ENCODE results near the gene EIF4EBP2. TPM values are rescaled to one million over a fixed set of nuclear protein-coding genes. Genes with fewer than 3 reads are reported as not detected.

EIF4EBP2 gene
- total and polyA plus RNA-seq, 2 experiments from 2014 or later = 42.0 to 131 TPM

GRCh38 chr10:70442332-70442988, 38.5 kb downstream of the EIF4EBP2 start:
- peak; percentile 96 for DNase-seq (ENCODE audit: low spot score)
- Histone ChIP-seq H3K9me2 (ENCODE audit: insufficient read depth) (no peaks in the 10 kb centered on the region), H3K27ac (ENCODE audit: low read depth) (peak overlapping the region; percentile 89), H3K36me3 (ENCODE audit: insufficient read depth) (no peaks in the 10 kb centered on the region), H3F3A (replicated peaks; ENCODE audit: low read depth) (peaks cover 26% of the 10 kb centered on the region), H4K20me1 (replicated peaks; ENCODE audit: insufficient read depth) (peaks cover 10% of the 10 kb centered on the region; the same call in 1 of the 2 replicates), H3K27me3 (ENCODE audit: insufficient read depth) (peaks cover 22% of the 10 kb centered on the region), H3K79me2 (replicated peaks; ENCODE audit: insufficient read depth) (peaks cover 32% of the 10 kb centered on the region), H3K4me2 (peak overlapping the region; percentile 96), H3K4me3 (peak overlapping the region; percentile 78), H3K4me1 (ENCODE audit: insufficient read depth) (peaks cover 46% of the 10 kb centered on the region), H2AFZ (no peak overlapping the region)
- peak; percentile 25 for TF ChIP-seq REST (IDR thresholded peaks at IDR 0.05; ENCODE audit: unreplicated experiment)
- peak; percentile 11; the same call in 1 of the 2 replicates for TF ChIP-seq NANOG (IDR thresholded peaks at IDR 0.05; ENCODE audit: borderline replicate concordance)
- TF ChIP-seq ZNF462 (CRISPR knock-in tag; IDR thresholded peaks at IDR 0.05) = peak; percentile 44
- TF ChIP-seq ETS1 (IDR thresholded peaks at IDR 0.05) = peak; percentile 58; the same call in 1 of the 2 replicates
- no peak for TF ChIP-seq EZH2phosphoT487 (IDR thresholded peaks at IDR 0.05; ENCODE audit: unreplicated experiment)
- peak; percentile 53; the same call in 1 of the 2 replicates for TF ChIP-seq ZNF114 (CRISPR knock-in tag; IDR thresholded peaks at IDR 0.05)
- no peak for TF ChIP-seq CTCF (conservative IDR thresholded peaks at IDR 0.05; ENCODE audit: low read depth in 2 of 2)
- TF ChIP-seq CREB1 (CRISPR knock-in tag; IDR thresholded peaks at IDR 0.05; ENCODE audit: low read depth) = 0 out of 2 replicates have a peak, but pooled peaks have one; percentile 2
- TF ChIP-seq POLR2AphosphoS5 (IDR thresholded peaks at IDR 0.05; ENCODE audit: low read depth) = no peak
- Mint-ChIP-seq H3K36me3 (ENCODE audit: low read depth) (peaks cover 8% of the 10 kb centered on the region; the same call in 1 of the 3 replicates), H3K27ac (no peak overlapping the region), H3K4me3 (peak overlapping the region; percentile 69), H3K9me3 (no peaks in the 10 kb centered on the region; the same call in 2 of the 3 replicates), H3K4me1 (peaks cover 50% of the 10 kb centered on the region), H3K27me3 (ENCODE audit: insufficient read depth, low read depth, poor library complexity) (peaks cover 48% of the 10 kb centered on the region)
- peak; percentile 65 for ATAC-seq
